Loucy (cell line): Measurements from ENCODE around the gene GGN.

Experiments
- EZH2phosphoT487 ChIP-seq: fragments of 200-600 bp; IDR thresholded peaks from 2 replicates; pipeline ENCODE4 v1.6.1; 2018; ENCODE audit warnings: antibody characterized with exemption, mild to moderate bottlenecking, moderate library complexity, borderline replicate concordance
- TF ChIP-seq, protein P1 (sequence below): fragments of 200-600 bp; sonication (generic); conservative IDR thresholded peaks from 2 replicates; pipeline ENCODE4 v1.5.1; 2014; ENCODE audit warnings: mild to moderate bottlenecking, antibody characterized with exemption, low read length

DNA sequence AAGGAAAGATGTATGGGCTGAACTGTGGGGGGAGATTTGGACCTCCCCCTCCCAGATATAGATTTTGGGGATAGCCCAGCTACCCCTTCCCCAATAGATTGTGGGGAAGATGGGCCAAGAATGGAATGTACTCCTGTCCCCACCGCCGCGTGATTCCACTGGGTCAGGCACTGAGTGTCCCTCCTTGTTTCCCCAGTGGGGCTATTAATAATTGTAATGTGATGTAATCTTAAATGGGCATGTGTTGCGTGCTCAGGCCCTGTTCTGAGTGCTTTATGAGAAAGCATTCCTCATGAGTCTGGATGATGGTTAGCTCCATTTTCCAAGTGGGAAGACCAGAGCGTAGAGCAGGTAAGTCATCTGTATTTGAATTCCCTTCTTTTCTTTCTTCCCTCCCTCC, 12.1 kb downstream of the GGN start:
- TF ChIP-seq, protein P1, sequence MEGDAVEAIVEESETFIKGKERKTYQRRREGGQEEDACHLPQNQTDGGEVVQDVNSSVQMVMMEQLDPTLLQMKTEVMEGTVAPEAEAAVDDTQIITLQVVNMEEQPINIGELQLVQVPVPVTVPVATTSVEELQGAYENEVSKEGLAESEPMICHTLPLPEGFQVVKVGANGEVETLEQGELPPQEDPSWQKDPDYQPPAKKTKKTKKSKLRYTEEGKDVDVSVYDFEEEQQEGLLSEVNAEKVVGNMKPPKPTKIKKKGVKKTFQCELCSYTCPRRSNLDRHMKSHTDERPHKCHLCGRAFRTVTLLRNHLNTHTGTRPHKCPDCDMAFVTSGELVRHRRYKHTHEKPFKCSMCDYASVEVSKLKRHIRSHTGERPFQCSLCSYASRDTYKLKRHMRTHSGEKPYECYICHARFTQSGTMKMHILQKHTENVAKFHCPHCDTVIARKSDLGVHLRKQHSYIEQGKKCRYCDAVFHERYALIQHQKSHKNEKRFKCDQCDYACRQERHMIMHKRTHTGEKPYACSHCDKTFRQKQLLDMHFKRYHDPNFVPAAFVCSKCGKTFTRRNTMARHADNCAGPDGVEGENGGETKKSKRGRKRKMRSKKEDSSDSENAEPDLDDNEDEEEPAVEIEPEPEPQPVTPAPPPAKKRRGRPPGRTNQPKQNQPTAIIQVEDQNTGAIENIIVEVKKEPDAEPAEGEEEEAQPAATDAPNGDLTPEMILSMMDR, result no peak
- no peak for TF ChIP-seq EZH2phosphoT487
